GM12864 (cell line): ENCODE results near the gene LIG1.
A peak's percentile ranks its signal among the peaks of the same experiment; 100 is the strongest.

Source experiments
- DNase-seq: peaks from one replicate; pipeline ENCODE4 v3.0.0-alpha.2; 2011; ENCODE audit warnings: low read depth
- H3K4me3 ChIP-seq: 2 replicates; pipeline ENCODE4 v1.5.1; 2011; ENCODE audit warnings: mild to moderate bottlenecking, low read depth, low read length, control low read depth
- TF ChIP-seq, protein P1 (sequence below): IDR thresholded peaks from 2 replicates; pipeline ENCODE4 v1.5.1; 2011; ENCODE audit warnings: low read depth, mild to moderate bottlenecking, moderate library complexity, low read length, control low read depth, inconsistent platforms; ENCODE audit errors: missing control alignments

The LIG1 gene

DNA sequence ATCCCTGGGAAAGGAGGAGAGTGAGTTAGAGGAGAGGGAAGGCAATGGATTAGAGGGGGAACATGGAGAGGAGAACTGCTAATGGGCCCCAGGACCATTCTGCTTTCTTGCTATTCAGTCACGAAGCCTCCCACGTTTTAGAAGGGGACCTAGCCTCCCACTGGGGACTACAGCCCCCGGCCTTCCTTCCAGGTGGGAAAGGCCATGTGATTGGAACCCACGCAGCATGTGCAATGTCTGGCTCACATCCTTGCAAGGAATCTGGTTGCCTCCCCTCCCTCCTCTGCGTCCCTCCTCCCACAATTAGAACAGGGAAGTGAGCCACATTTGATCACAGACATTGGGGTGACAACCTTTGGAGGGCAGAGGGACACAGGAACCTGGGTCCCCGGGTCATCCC is 37.0 kb downstream of the LIG1 start:
- H3K4me3 ChIP-seq, result no peak overlapping the region
- no peak for DNase-seq
- TF ChIP-seq, protein P1, sequence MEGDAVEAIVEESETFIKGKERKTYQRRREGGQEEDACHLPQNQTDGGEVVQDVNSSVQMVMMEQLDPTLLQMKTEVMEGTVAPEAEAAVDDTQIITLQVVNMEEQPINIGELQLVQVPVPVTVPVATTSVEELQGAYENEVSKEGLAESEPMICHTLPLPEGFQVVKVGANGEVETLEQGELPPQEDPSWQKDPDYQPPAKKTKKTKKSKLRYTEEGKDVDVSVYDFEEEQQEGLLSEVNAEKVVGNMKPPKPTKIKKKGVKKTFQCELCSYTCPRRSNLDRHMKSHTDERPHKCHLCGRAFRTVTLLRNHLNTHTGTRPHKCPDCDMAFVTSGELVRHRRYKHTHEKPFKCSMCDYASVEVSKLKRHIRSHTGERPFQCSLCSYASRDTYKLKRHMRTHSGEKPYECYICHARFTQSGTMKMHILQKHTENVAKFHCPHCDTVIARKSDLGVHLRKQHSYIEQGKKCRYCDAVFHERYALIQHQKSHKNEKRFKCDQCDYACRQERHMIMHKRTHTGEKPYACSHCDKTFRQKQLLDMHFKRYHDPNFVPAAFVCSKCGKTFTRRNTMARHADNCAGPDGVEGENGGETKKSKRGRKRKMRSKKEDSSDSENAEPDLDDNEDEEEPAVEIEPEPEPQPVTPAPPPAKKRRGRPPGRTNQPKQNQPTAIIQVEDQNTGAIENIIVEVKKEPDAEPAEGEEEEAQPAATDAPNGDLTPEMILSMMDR, result no peak

DNA sequence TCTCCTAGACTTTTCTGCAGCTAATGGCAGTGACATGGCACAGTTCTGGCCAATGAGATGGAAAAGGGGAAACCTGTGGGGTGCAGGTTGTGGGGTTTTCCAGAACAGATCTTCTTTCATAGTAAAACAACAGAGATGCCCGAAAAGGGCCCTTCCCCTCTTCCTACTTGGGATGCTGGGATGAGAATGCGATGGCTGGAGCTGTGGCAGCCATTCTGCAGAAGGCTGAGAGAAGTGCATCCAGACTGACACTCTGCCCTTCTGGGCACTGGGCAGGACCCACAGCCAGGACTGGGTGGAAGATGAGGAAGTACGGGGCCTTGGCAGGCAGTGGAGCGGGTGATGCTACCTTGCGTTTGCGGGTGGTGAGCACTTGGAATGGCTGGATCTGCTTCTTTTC is 42.6 kb downstream of the LIG1 start:
- no peak for DNase-seq
- TF ChIP-seq, protein P1, result no peak

DNA sequence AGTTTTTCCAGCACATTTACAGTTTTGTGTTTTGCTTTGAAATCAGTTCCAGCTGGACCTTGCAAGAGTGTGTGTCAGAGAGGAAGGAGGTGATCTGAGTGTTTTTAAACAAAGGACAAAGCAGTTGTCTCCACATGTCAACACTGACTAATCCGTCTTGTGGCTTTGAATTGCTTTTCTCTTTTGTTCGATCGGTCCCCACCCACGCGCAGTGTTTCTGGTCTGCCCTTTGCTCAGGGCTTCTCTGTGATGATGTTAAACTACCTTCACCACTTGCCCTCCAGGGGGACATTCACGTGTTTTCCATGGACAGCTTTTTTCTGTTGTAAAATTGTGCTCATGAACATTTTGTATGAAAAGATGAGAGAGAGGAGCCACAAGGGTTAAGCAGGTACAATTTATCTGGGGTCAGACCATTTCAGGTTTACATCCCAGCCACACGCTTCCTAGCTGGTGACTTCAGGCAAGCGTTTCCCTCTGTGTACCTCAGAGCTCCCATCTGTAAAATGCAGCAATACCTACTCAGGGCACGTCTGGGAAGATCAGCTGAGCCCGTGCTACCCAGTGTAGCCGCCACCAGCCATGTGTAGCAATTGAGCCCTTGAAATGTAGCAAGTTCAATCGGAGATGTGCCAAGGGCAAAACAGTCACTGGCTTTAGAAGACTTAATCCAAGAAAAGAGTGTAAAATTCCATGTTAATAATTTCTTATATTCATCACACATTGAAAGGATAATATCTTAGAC is 46.1 kb downstream of the LIG1 start:
- TF ChIP-seq, protein P1, result peak; percentile 3
- no peak overlapping the region for H3K4me3 ChIP-seq
- DNase-seq, result no peak

More for the DNA sequence above, 42.6 kb downstream of the LIG1 start:
- H3K4me3 ChIP-seq, result no peak overlapping the region

DNA sequence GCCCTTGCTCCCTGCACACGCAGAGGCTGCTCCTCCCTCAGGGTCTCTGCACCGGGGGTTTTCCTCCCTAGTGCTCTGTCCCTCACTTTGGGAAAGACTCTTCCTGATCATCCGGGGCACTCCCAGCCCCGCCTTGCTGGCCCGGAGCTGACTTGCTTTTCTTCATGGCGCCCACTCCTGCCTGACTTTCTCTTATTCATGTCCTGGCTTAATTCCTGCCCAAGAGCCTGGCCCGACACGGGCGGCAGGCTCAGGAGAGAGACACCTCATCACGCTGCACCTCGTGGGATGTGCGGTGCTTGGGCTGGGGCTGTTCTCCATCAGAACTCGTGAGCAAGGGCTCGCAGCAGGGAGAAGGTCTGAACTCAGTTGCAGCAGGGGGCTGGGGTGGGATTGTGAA is 47.7 kb downstream of the LIG1 start:
- TF ChIP-seq, protein P1, result no peak
- no peak for DNase-seq
- H3K4me3 ChIP-seq, result no peak overlapping the region

DNA sequence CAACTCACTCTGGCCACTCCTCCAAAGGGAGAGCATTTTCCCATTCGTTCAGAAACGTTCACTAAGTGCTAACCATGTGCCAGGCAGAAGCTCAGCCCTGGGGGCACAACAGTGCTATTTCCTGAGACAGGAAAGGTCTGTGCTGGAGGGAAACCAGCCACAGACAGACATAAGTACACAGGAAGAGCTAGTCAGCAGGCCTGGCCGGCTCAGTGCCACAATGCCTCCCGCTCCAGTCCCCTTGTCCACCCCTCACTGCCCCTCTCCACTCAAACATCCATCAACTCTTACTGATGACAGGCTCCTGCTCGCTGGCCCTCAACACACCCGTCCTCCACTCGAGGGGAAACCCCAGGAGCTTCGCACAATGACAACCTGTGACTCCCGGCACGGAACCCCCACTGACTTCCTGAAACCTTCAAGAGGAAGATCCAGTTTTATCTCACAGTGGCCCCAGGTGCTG is 48.2 kb downstream of the LIG1 start:
- TF ChIP-seq, protein P1, result no peak
- H3K4me3 ChIP-seq, result no peak overlapping the region
- no peak for DNase-seq

DNA sequence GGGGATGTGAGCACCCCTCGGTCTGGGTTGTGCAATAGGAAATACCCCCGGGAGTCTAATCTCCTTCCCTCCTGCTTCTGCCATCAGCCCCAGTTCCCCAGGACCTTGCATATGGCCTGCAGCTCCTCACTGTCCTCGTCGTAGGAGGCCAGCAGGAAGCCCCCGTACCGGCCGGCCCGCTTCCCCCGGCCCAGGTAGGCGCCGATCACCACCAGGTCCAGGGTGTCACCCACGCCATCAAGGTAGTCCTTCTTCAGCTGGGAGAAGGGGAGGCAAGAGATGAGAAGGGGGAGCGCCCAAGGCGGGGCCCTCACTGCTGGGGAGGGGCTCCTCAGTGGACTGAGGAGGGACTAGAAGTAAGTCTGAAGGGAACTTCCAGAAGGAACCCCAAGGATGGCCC is 49.1 kb downstream of the LIG1 start:
- no peak overlapping the region for H3K4me3 ChIP-seq
- TF ChIP-seq, protein P1, result no peak
- DNase-seq, result no peak

DNA sequence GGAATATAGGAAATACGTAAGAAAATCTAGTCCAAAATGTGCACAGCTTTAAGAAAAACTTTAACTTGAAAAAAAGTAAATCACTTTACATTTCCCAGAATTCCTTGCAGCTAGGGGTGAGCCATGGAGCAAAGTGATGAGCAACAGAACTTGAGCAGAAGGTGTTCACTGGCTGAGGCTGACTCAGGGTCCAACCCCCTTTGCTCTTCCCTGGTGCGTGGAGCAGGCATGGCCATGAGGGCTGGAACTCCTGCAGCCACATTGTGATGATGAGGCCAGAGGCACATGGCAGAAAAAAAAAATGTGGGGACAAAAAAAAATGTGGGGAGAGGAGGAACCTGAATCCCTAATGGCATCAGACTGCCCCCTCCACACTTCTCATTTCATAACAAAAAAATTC is 49.6 kb downstream of the LIG1 start:
- no peak overlapping the region for H3K4me3 ChIP-seq
- TF ChIP-seq, protein P1, result no peak
- no peak for DNase-seq
